IMR-90 (cell line): ENCODE measurements around the gene SLC19A2. TPM values are rescaled to one million over a fixed set of nuclear protein-coding genes. Genes with fewer than 3 reads are reported as not detected.

Source experiments
- ATAC-seq: fragments of 200-7000 bp; cut with Tn5 transposase; 2 replicates; pipeline ENCODE4 v1.9.1; 2020; ENCODE audit warnings: low read depth, mild to moderate bottlenecking, moderate library complexity
- BruUV-seq: library from RNA; stranded (reverse); fragments of 400-500 nt; replicated peaks from 2 replicates; lab custom pipeline; 2021; lab: Mats Ljungman, UMichigan
- CTCF ChIA-PET: fragments of 300-600 bp; formaldehyde crosslinking; extraction: SDS; loops from one replicate; lab custom pipeline; 2021; ENCODE audit warnings: antibody characterized with exemption; lab: Yijun Ruan, JAX
- POLR2A ChIA-PET: fragments of 300-600 bp; sonication (Branson Sonifier 250); formaldehyde crosslinking; loops from one replicate; lab custom pipeline; 2022; ENCODE audit warnings: antibody characterized with exemption; ENCODE audit not compliant: unreplicated experiment; lab: Charles Lee
- DNase-seq: peaks from one replicate; pipeline ENCODE4 v3.0.0; 2013
- H2AFZ ChIP-seq: replicated peaks from 2 replicates; pipeline ENCODE3; 2013; ENCODE audit warnings: low read length, mild to moderate bottlenecking; ENCODE audit not compliant: poor library complexity
- H2AK5ac ChIP-seq: 2 replicates; pipeline ENCODE4 v1.6.1; 2013; ENCODE audit warnings: low read depth, low read length, inconsistent platforms
- H2AK9ac ChIP-seq: replicated peaks from 2 replicates; pipeline ENCODE3; 2013; ENCODE audit warnings: mild to moderate bottlenecking, low read depth, low read length, moderate library complexity; ENCODE audit not compliant: poor library complexity
- H2BK120ac ChIP-seq: 2 replicates; pipeline ENCODE4 v1.6.1; 2013; ENCODE audit warnings: low read depth, low read length, inconsistent platforms
- H2BK15ac ChIP-seq: 3 replicates; pipeline ENCODE4 v1.6.1; 2013; ENCODE audit warnings: low read depth, low read length, inconsistent platforms
- H2BK20ac ChIP-seq: 2 replicates; pipeline ENCODE4 v1.6.1; 2013; ENCODE audit warnings: low read depth, mild to moderate bottlenecking, inconsistent platforms, low read length, moderate library complexity
- H2BK5ac ChIP-seq: 2 replicates; pipeline ENCODE4 v1.6.1; 2013; ENCODE audit warnings: mild to moderate bottlenecking, low read depth, low read length, inconsistent platforms; ENCODE audit not compliant: poor library complexity, severe bottlenecking
- H3K14ac ChIP-seq: replicated peaks from 2 replicates; pipeline ENCODE4 v1.6.1; 2013; ENCODE audit warnings: low read depth, low read length, inconsistent platforms
- H3K18ac ChIP-seq: 2 replicates; pipeline ENCODE4 v1.6.1; 2013; ENCODE audit warnings: low read depth, low read length, control low read depth
- H3K23ac ChIP-seq: 2 replicates; pipeline ENCODE4 v1.6.1; 2013; ENCODE audit warnings: low read depth, low read length, inconsistent platforms
- H3K27ac ChIP-seq: 2 replicates; pipeline ENCODE4 v1.5.1; 2013; ENCODE audit warnings: mild to moderate bottlenecking, control low read depth, low read length; ENCODE audit not compliant: insufficient read depth
- H3K27me3 ChIP-seq: 2 replicates; pipeline ENCODE4 v1.6.1; 2013; ENCODE audit warnings: low read length; ENCODE audit not compliant: control insufficient read depth, insufficient read depth
- H3K36me3 ChIP-seq: 2 replicates; pipeline ENCODE4 v1.6.1; 2013; ENCODE audit warnings: low read length, mixed read lengths; ENCODE audit not compliant: control insufficient read depth, insufficient read depth
- H3K4ac ChIP-seq: 2 replicates; pipeline ENCODE4 v1.6.1; 2013; ENCODE audit warnings: low read depth, low read length, inconsistent platforms
- H3K4me1 ChIP-seq: 2 replicates; pipeline ENCODE4 v1.6.1; 2013; ENCODE audit warnings: low read length, mixed read lengths; ENCODE audit not compliant: control insufficient read depth, insufficient read depth
- H3K4me2 ChIP-seq: 2 replicates; pipeline ENCODE4 v1.6.1; 2013; ENCODE audit warnings: low read depth, mild to moderate bottlenecking, control low read depth, low read length, moderate library complexity
- H3K4me3 ChIP-seq: 2 replicates; pipeline ENCODE4 v1.5.1; 2013; ENCODE audit warnings: low read depth, mild to moderate bottlenecking, control low read depth, low read length, moderate library complexity; ENCODE audit not compliant: insufficient read depth
- H3K56ac ChIP-seq: 2 replicates; pipeline ENCODE4 v1.6.1; 2013; ENCODE audit warnings: low read length, inconsistent platforms; ENCODE audit not compliant: insufficient read depth; ENCODE audit errors: extremely low read depth
- H3K79me1 ChIP-seq, 2 experiments: 2 replicates each; pipeline ENCODE4 v1.6.1; 2013; ENCODE audit warnings: low read length in 2 of 2, inconsistent platforms in 1 of 2, low read depth in 1 of 2
- H3K9ac ChIP-seq: 2 replicates; pipeline ENCODE4 v1.6.1; 2013; ENCODE audit warnings: low read depth, low read length, control low read depth
- H3K9me1 ChIP-seq: 2 replicates; pipeline ENCODE4 v1.6.1; 2013; ENCODE audit warnings: low read length, inconsistent platforms; ENCODE audit not compliant: insufficient read depth
- H3K9me3 ChIP-seq: 2 replicates; pipeline ENCODE4 v1.6.1; 2013; ENCODE audit warnings: low read length; ENCODE audit not compliant: control insufficient read depth, insufficient read depth
- H4K20me1 ChIP-seq: 2 replicates; pipeline ENCODE4 v1.6.1; 2013; ENCODE audit warnings: low read length, inconsistent platforms; ENCODE audit not compliant: insufficient read depth
- H4K5ac ChIP-seq: 2 replicates; pipeline ENCODE4 v1.6.1; 2013; ENCODE audit warnings: mild to moderate bottlenecking, low read depth, low read length, control low read depth
- H4K8ac ChIP-seq, 2 experiments: 2 replicates each; pipeline ENCODE4 v1.6.1; 2013; ENCODE audit warnings: low read depth in 2 of 2, low read length in 2 of 2, control low read depth in 1 of 2, inconsistent platforms in 1 of 2
- H4K91ac ChIP-seq: 2 replicates; pipeline ENCODE4 v1.6.1; 2013; ENCODE audit warnings: low read depth, low read length, inconsistent platforms; ENCODE audit not compliant: insufficient read depth
- BHLHE40 ChIP-seq: fragments of 150-350 bp; IDR thresholded peaks from 2 replicates; pipeline ENCODE4 v1.6.1; 2016; ENCODE audit warnings: mild to moderate bottlenecking, low read depth, low read length
- CEBPB ChIP-seq: IDR thresholded peaks from 2 replicates; pipeline ENCODE4 v1.6.1; 2012; ENCODE audit warnings: low read depth, low read length, improper control_type of control experiment
- FOS ChIP-seq: fragments of 150-350 bp; IDR thresholded peaks from 2 replicates; pipeline ENCODE4 v1.6.1; 2016; ENCODE audit warnings: low read depth, low read length
- MAZ ChIP-seq: IDR thresholded peaks from 2 replicates; pipeline ENCODE4 v1.6.1; 2012; ENCODE audit warnings: low read depth, mild to moderate bottlenecking, low read length, improper control_type of control experiment, moderate library complexity, borderline replicate concordance
- NFE2L2 ChIP-seq: fragments of 150-350 bp; IDR thresholded peaks from 2 replicates; pipeline ENCODE4 v1.6.1; 2016; ENCODE audit warnings: low read depth, mild to moderate bottlenecking, low read length
- RFX5 ChIP-seq: IDR thresholded peaks from 2 replicates; pipeline ENCODE4 v1.8.0; 2012; ENCODE audit warnings: low read depth, mild to moderate bottlenecking, low read length, moderate library complexity
- SMC3 ChIP-seq: fragments of 150-350 bp; IDR thresholded peaks from 2 replicates; pipeline ENCODE4 v1.6.1; 2016; ENCODE audit warnings: low read depth, mild to moderate bottlenecking, antibody characterized with exemption, low read length, moderate library complexity
- WGBS, 2 experiments: methylation state at CpG; one replicate each; pipeline versions ENCODE4 v1.1.5 to v1.1.7; 2013; ENCODE audit warnings: missing lambda C conversion rate in 2 of 2; ENCODE audit not compliant: insufficient read length in 1 of 2; ENCODE audit errors: extremely low coverage in 2 of 2; 5-methylcytosine and 5-hydroxymethylcytosine counted together
- dilution Hi-C: fragments of 300-500 bp; cut with HindIII; formaldehyde crosslinking; loops from one replicate; pipeline ENCODE4 v1.14.3; 2018; ENCODE audit warnings: low sequenced_read_pairs; ENCODE audit not compliant: unreplicated experiment
- in situ Hi-C: fragments of 300-500 bp; cut with MboI; formaldehyde crosslinking; loops from 3 replicates; pipeline ENCODE4 v1.14.3; 2019; ENCODE audit warnings: low sequenced_read_pairs, inconsistent platforms, mixed read lengths
- intact Hi-C: fragments of 100-400 bp; cut with micrococcal nuclease; formaldehyde crosslinking; loops from 2 replicates; pipeline ENCODE4 v1.10.0; 2022
- polyA plus RNA-seq, 3 experiments: library from polyadenylated mRNA; depleted of rRNA; stranded (reverse); fragments of >200 nt; gene quantifications; 2 replicates each; pipeline ENCODE4 v1.2.3, GENCODE V29; 2012; ENCODE audit warnings: low replicate concordance in 1 of 3
- total RNA-seq: library from RNA; depleted of rRNA; stranded (reverse); fragments of >200 nt; gene quantifications from 2 replicates; pipeline ENCODE4 v1.2.3, GENCODE V29; 2012
- TF ChIP-seq, protein P1 (sequence below): fragments of 150-350 bp; IDR thresholded peaks from 2 replicates; pipeline ENCODE4 v1.6.1; 2016; ENCODE audit warnings: low read depth, mild to moderate bottlenecking, low read length, moderate library complexity, borderline replicate concordance

SLC19A2 gene
- total and polyA plus RNA-seq, 2 of the 4 experiments (the other 2 are of a cell fraction) = 3.6 to 5.2 TPM

DNA sequence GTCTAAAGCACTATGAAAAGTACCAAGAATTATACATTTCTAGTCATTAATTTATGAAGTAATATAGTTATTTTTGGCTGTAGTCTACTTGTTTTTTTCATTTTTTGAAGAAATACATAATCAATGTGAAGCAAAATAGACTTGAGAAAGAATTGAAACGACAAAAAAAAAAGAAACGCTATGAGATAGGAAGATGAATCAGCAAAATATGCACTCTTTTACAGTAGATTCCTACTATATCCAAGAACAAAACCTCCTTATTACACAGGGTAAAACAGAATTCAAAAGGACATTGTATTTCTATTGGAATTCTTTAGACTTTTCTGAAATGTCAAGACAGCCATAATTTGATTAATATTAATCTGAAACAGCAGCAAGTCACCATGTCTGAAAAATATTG lies 32.8 kb downstream of the SLC19A2 start:
- no TSS peak for BruUV-seq
- POLR2A ChIA-PET = no interaction called here

More for the DNA sequence above, 32.8 kb downstream of the SLC19A2 start:
- H4K8ac ChIP-seq = no peak overlapping the region
- H2AFZ ChIP-seq = no peak overlapping the region
- H3K56ac ChIP-seq = no peak overlapping the region
- no peak overlapping the region for H2BK15ac ChIP-seq
- H2BK5ac ChIP-seq = no peak overlapping the region
- DNase-seq = no peak
- H3K4me1 ChIP-seq = no peaks in the 10 kb centered on the region
- in situ Hi-C loops = no loop called here
- H3K23ac ChIP-seq = no peak overlapping the region
- no peak overlapping the region for H2BK20ac ChIP-seq
- H3K9me1 ChIP-seq = no peaks in the 10 kb centered on the region
- CTCF ChIA-PET = no interaction called here
- ATAC-seq = no peak
- no peaks in the 10 kb centered on the region for H3K79me1 ChIP-seq
- H3K18ac ChIP-seq = no peak overlapping the region
- no peak overlapping the region for H3K27ac ChIP-seq
- no peak overlapping the region for H4K5ac ChIP-seq
- no peaks in the 10 kb centered on the region for H4K20me1 ChIP-seq
- dilution Hi-C loops = no loop called here
- no peak overlapping the region for H2AK5ac ChIP-seq
- TF ChIP-seq MAZ = no peak
- no peak for TF ChIP-seq FOS
- TF ChIP-seq RFX5 = no peak
- no peak for TF ChIP-seq BHLHE40
- TF ChIP-seq NFE2L2 = no peak
- TF ChIP-seq, protein P1, sequence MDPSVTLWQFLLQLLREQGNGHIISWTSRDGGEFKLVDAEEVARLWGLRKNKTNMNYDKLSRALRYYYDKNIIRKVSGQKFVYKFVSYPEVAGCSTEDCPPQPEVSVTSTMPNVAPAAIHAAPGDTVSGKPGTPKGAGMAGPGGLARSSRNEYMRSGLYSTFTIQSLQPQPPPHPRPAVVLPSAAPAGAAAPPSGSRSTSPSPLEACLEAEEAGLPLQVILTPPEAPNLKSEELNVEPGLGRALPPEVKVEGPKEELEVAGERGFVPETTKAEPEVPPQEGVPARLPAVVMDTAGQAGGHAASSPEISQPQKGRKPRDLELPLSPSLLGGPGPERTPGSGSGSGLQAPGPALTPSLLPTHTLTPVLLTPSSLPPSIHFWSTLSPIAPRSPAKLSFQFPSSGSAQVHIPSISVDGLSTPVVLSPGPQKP = no peak
- no peak for TF ChIP-seq SMC3
- no peak for TF ChIP-seq CEBPB
- intact Hi-C loops = no loop called here
- no peak overlapping the region for H4K91ac ChIP-seq
- no peaks in the 10 kb centered on the region for H3K36me3 ChIP-seq
- no peak overlapping the region for H2BK120ac ChIP-seq
- H3K4me2 ChIP-seq = no peak overlapping the region
- no peaks in the 10 kb centered on the region for H3K9me3 ChIP-seq
- H3K4ac ChIP-seq = no peak overlapping the region
- no peaks in the 10 kb centered on the region for H3K27me3 ChIP-seq
- no peak overlapping the region for H2AK9ac ChIP-seq
- no peak overlapping the region for H3K9ac ChIP-seq
- no CpG with 5 or more reads among the region's 2 CpGs for WGBS, 2 experiments
- no peak overlapping the region for H3K14ac ChIP-seq
- no peak overlapping the region for H3K4me3 ChIP-seq
